KOPT-K1 (cell line): ENCODE results near the gene PJVK.

ENCODE experiments used
- H3K27ac ChIP-seq: fragments of 200-600 bp; sonication (generic); 2 replicates; pipeline ENCODE4 v1.5.1; 2016; ENCODE audit warnings: antibody characterized with exemption, mild to moderate bottlenecking, low read depth, low read length; ENCODE audit not compliant: poor library complexity, severe bottlenecking
- H3K36me3 ChIP-seq: fragments of 200-600 bp; sonication (generic); 2 replicates; pipeline ENCODE4 v1.5.1; 2017; ENCODE audit warnings: antibody characterized with exemption, mild to moderate bottlenecking, low read length, moderate library complexity; ENCODE audit not compliant: insufficient read depth
- H3K9me3 ChIP-seq: fragments of 200-600 bp; sonication (generic); 2 replicates; pipeline ENCODE4 v1.5.1; 2017; ENCODE audit warnings: antibody characterized with exemption, low read length, mild to moderate bottlenecking; ENCODE audit not compliant: insufficient read depth, poor library complexity, severe bottlenecking

The PJVK gene

GRCh38 chr2:178482437-178482836 lies 31.3 kb downstream of the PJVK start:
- Histone ChIP-seq H3K27ac (no peak overlapping the region), H3K36me3 (peaks cover 14% of the 10 kb centered on the region; the same call in 1 of the 2 replicates), H3K9me3 (no peaks in the 10 kb centered on the region)

GRCh38 chr2:178484245-178485041 lies 33.3 kb downstream of the PJVK start:
- Histone ChIP-seq H3K9me3 (no peaks in the 10 kb centered on the region), H3K36me3 (peaks cover 34% of the 10 kb centered on the region), H3K27ac (no peak overlapping the region)

DNA sequence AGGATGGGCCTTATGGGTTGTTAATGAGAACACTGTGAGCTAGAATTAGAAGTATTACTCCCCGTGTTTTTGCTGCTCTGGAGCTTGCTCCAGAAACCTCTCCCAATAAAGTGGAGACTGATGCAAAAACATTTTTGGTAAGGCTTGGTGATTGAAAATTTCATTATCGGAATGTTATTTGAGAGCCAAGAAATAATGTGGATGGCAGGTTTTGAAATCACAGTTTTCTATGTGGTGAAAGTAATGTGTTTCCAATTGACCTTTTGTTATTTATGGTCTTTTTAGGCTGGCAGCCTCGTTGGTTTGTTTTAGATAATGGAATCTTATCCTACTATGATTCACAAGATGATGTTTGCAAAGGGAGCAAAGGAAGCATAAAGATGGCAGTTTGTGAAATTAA lies 34.2 kb downstream of the PJVK start:
- Histone ChIP-seq H3K9me3 (no peaks in the 10 kb centered on the region), H3K27ac (no peak overlapping the region), H3K36me3 (peaks cover 43% of the 10 kb centered on the region)

DNA sequence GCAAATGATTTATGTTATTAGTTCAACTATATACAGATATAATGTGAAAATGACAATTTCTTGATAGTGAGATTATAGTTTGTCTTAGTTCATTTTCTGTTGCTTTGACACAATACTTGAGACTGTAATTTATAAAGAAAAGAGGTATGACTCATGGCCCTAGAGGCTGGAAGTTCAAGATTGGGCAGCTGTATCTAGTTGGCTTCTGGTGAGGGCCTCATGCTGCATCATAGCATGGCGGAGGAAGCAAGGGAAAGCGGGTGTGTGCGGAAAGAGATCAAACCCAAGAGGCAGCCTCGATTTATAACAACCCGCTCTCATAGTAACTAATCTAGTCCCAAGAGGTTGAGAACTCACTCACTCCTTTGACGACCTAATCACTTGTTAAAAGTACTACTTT lies 40.4 kb downstream of the PJVK start:
- Histone ChIP-seq H3K9me3 (no peaks in the 10 kb centered on the region), H3K27ac (no peak overlapping the region), H3K36me3 (peaks cover 98% of the 10 kb centered on the region)

DNA sequence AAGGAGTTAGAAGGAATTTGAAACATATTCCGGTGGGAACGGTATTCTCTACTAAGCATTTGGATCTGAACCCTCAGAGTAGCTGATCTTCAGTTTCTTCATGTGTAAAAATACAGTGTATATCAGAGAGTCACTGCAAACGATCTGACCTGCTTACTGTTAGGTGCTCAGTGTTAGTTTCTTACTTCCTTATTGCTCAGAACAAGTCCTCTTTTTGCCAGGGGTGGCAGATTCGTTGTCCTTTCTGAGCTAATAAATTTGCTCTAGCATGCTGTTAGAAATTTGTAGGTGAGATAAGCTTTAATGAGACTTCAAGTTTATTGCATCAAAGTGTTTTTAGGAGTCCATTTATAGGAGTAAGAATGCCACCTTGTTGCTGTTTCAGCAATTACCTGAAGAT lies 44.9 kb downstream of the PJVK start:
- H3K27ac ChIP-seq: no peak overlapping the region
- H3K36me3 ChIP-seq: peaks cover 91% of the 10 kb centered on the region
- H3K9me3 ChIP-seq: no peaks in the 10 kb centered on the region

DNA sequence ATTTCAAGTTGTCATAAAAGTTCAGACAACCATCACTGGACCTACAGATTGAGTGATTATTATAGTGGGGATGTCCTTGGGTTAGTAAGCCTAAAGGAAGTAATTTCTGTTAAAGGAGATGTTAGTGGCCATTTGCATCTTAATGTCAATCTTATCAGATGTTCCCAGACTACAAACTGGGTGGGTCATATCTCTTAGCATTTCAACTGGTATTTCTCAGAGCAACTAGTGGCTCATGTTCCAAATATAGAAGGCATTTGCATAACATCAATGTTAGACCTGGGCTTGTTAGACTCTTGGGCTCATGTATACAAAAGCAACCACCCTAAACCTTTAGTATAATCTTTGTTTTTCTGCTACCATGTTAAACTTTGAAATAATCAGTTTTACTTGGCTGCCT lies 47.0 kb downstream of the PJVK start:
- H3K27ac ChIP-seq: no peak overlapping the region
- H3K36me3 ChIP-seq: peaks cover 92% of the 10 kb centered on the region
- H3K9me3 ChIP-seq: no peaks in the 10 kb centered on the region

GRCh38 chr2:178499640-178500039 lies 48.5 kb downstream of the PJVK start:
- Histone ChIP-seq H3K36me3 (peaks cover 93% of the 10 kb centered on the region), H3K27ac (no peak overlapping the region), H3K9me3 (no peaks in the 10 kb centered on the region)

GRCh38 chr2:178502751-178503150 lies 51.6 kb downstream of the PJVK start:
- no peaks in the 10 kb centered on the region for H3K9me3 ChIP-seq
- peaks cover 85% of the 10 kb centered on the region for H3K36me3 ChIP-seq

GRCh38 chr2:178506101-178506500 lies 54.9 kb downstream of the PJVK start:
- no peaks in the 10 kb centered on the region for H3K9me3 ChIP-seq
- H3K27ac ChIP-seq: no peak overlapping the region
- peaks cover 74% of the 10 kb centered on the region for H3K36me3 ChIP-seq

More at GRCh38 chr2:178502751-178503150, 51.6 kb downstream of the PJVK start:
- H3K27ac ChIP-seq: no peak overlapping the region

GRCh38 chr2:178506524-178506923 lies 55.3 kb downstream of the PJVK start:
- Histone ChIP-seq H3K27ac (no peak overlapping the region), H3K9me3 (no peaks in the 10 kb centered on the region), H3K36me3 (peaks cover 71% of the 10 kb centered on the region)

GRCh38 chr2:178506949-178507348 lies 55.8 kb downstream of the PJVK start:
- peaks cover 71% of the 10 kb centered on the region for H3K36me3 ChIP-seq
- no peak overlapping the region for H3K27ac ChIP-seq
- no peaks in the 10 kb centered on the region for H3K9me3 ChIP-seq

DNA sequence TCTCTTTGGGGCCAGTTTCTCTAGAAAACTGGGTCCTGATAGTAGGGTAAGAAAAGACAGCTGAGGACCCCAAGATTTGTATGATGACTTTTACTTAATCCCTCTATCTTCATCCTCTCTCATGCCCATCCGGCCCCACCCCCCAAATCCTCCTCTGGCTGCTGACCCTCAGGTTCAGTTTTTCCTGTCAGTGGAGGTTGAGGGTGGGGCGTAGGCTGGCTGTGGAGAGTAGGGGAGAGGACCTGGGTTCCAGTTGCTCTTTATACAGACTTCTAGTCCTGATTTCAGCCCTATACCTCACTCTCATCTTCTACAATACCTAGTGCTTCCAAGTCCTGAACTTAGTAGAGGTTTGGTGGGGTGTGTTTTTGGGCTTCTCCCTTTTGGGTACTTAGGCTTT lies 57.5 kb downstream of the PJVK start:
- Histone ChIP-seq H3K36me3 (peaks cover 59% of the 10 kb centered on the region), H3K9me3 (no peaks in the 10 kb centered on the region), H3K27ac (no peak overlapping the region)

- no peaks in the 10 kb centered on the region for H3K9me3 ChIP-seq
- H3K36me3 ChIP-seq: peaks cover 48% of the 10 kb centered on the region
- H3K27ac ChIP-seq: no peak overlapping the region
Measured at GRCh38 chr2:178510384-178510783, 59.2 kb downstream of the PJVK start.
